A673 (cell line): ENCODE measurements around the gene TBC1D16.

ENCODE experiments used
- CTCF ChIP-seq: fragments of 300-800, 200-600 bp; sonication (generic); conservative IDR thresholded peaks from 2 replicates; pipeline ENCODE4 v1.5.1; 2017; ENCODE audit warnings: low read depth, mild to moderate bottlenecking, antibody characterized with exemption, low read length, moderate library complexity, mixed read lengths
- EZH2 ChIP-seq: fragments of 200-600 bp; sonication (generic); IDR thresholded peaks from 2 replicates; pipeline ENCODE4 v1.6.1; 2017; ENCODE audit warnings: borderline replicate concordance, low read depth, mild to moderate bottlenecking, mixed read lengths, antibody characterized with exemption, low read length; ENCODE audit not compliant: poor library complexity, severe bottlenecking

- no peak for TF ChIP-seq CTCF
- no peak for TF ChIP-seq EZH2
Observed at GRCh38 chr17:79993390-79994227, 42.1 kb downstream of the TBC1D16 start.
